Heart right ventricle (tissue), 16 donors: ENCODE measurements around the gene STX12. TPM values are rescaled to one million over a fixed set of nuclear protein-coding genes. Genes with fewer than 3 reads are reported as not detected.

ENCODE experiments used
- ATAC-seq, 8 donors: fragments of 200-7000 bp; cut with Tn5 transposase; one replicate each; pipeline ENCODE4 v1.9.1; 2020; ENCODE audit warnings: mild to moderate bottlenecking in 8 of 8, moderate library complexity in 8 of 8, moderate number of reproducible peaks in 1 of 8
- DNase-seq, 2 donors: peaks; one replicate each; pipeline ENCODE4 v3.0.0-alpha.2; 2020
- H3K27ac ChIP-seq, 10 donors: fragments of 200-600 bp; sonication (generic) in 2 of 10; one replicate each; pipeline versions ENCODE4 v1.5.0 to v1.8.0; 2020 to 2022; ENCODE audit warnings: mild to moderate bottlenecking in 3 of 10
- H3K27me3 ChIP-seq, 7 donors: fragments of 200-600 bp; one replicate each; pipeline ENCODE4 v1.8.0; 2021 to 2022; ENCODE audit warnings: mild to moderate bottlenecking in 2 of 7
- H3K36me3 ChIP-seq, 9 donors: fragments of 200-600 bp; sonication (generic) in 1 of 9; one replicate each; pipeline versions ENCODE4 v1.5.0 to v1.8.0; 2020 to 2022; ENCODE audit warnings: mild to moderate bottlenecking in 2 of 9
- H3K4me1 ChIP-seq, 9 donors: fragments of 200-600 bp; sonication (generic) in 1 of 9; one replicate each; pipeline versions ENCODE4 v1.5.0 to v1.8.0; 2020 to 2022; ENCODE audit warnings: mild to moderate bottlenecking in 4 of 9
- H3K4me3 ChIP-seq, 10 donors: fragments of 200-600 bp; sonication (generic) in 2 of 10; one replicate each; pipeline versions ENCODE4 v1.5.0 to v1.8.0; 2020 to 2022; ENCODE audit warnings: mild to moderate bottlenecking in 7 of 10, moderate library complexity in 2 of 10
- H3K9me3 ChIP-seq, 11 donors: fragments of 200-600 bp in 10 of 11; sonication (generic) in 2 of 11; one replicate each; pipeline versions ENCODE4 v1.5.0 to v1.8.0; 2013 to 2022; ENCODE audit warnings: mild to moderate bottlenecking in 2 of 11, control low read depth in 1 of 11, moderate library complexity in 1 of 11
- WGBS, 2 donors: extraction: QIAGEN DNeasy Blood & Tissue Kit; methylation state at CpG; one replicate each; pipeline ENCODE4 v1.1.7; 2013; ENCODE audit warnings: inconsistent platforms in 1 of 2; 5-methylcytosine and 5-hydroxymethylcytosine counted together
- intact Hi-C, 10 donors: fragments of 100-400 bp; cut with DNase I; formaldehyde crosslinking; loops; one replicate each; pipeline versions ENCODE4 v1.11.1 to v1.14.2; 2022
- polyA plus RNA-seq, 2 donors: library from polyadenylated mRNA; stranded (reverse); fragments of 200-250 nt; gene quantifications; one replicate each; pipeline ENCODE4 v1.2.3, GENCODE V29; 2013
- total RNA-seq, 10 donors: library from RNA; stranded (reverse); fragmentation: NEBNext Ultra II Directional in 3 of 10; extraction: Animal tissue kit (Norgen Biotek cat#: 25700) in 3 of 10; gene quantifications; one replicate each; pipeline versions ENCODE4 v1.2.1 to v1.2.4, GENCODE V29; 2021 to 2023
- TF ChIP-seq, protein P1 (sequence below), 9 donors: fragments of 200-600 bp; sonication (generic) in 2 of 9; IDR thresholded peaks; one replicate each; pipeline versions ENCODE4 v1.5.0 to v1.8.0; 2021 to 2022; ENCODE audit warnings: antibody characterized with exemption in 9 of 9, mild to moderate bottlenecking in 5 of 9, moderate library complexity in 1 of 9
- donor health status: Arrhythmogenic right ventricular cardiomyopathy.
- donor health status: ischemic (EF 13 %, LVEDD 7.1; RV severe dilation, severe dysfunction).
- donor health status: healthy with polysubstance abuse.
- donor health status: DM: no; HTN: yes; CAD: no.
- donor health status: DM: no; HTN: no; CAD: no.
- donor health status: ischemic (EF 25% LVEDD 6.9; RV normal size, moderate dysfunction).
- donor health status: ischemic (EF 25% LVEDD 5.7; RV mildly dilated, moderate dysfunction).
- donor health status: healthy.
- donor health status: DM: yes; HTN: yes; CAD: no.
- donor health status: Ischemic cardiomyopathy.
- donor health status: ischemic (EF 35%, LVEDD 5.7; RV mildly dilated, moderate dysfunction).
- donor health status: nonischemic (EF 11% LVEDD 7.7; RV severe dilation, severe dysfunction).
- donor health status: DM: yes; HTN: yes; CAD: no.
- donor health status: PGD.
- donor health status: ischemic (EF 29% LVEDD 5.4; RV normal size, mild dysfunction).
- donor health status: nonischemic (EF 23%, LVEDD 6.1; RV moderate dilation, normal function).

The STX12 gene
- total and polyA plus RNA-seq, 12 donors = 15.1 to 45.7 (median 21.2) TPM

DNA sequence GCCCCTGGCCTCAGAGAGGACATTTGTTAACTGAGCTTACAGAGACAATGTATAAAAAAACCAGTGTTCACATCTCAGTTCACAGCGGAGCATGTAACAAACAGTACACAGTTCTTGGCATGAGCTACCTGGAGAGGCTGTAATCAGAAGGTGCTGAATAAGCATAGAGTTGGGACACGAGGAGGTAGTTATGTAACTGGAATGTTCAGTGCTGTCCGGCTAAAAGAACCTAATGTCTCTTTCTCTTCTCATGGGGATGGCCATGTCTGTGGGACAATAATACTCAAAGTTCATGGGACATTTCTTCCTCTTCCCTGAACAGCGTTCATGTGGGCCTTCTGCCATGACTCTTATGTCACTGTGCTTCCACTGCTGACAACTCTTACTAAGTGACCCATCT, 17.2 kb upstream of the STX12 start:
- Histone ChIP-seq H3K27me3 (no peaks in the 10 kb centered on the region), H3K27ac (no peak overlapping the region), H3K9me3 (no peaks in the 10 kb centered on the region), H3K4me3 (no peak overlapping the region), H3K36me3 (peaks cover 0 to 99% (median 30%) of the 10 kb centered on the region in 9 donors), H3K4me1 (peaks cover 0 to 7% (median 0%) of the 10 kb centered on the region in 9 donors)
- DNase-seq = no peak
- WGBS, 2 donors = 61 to 69% methylated on average over 4 of the region's 4 CpGs
- TF ChIP-seq, protein P1, sequence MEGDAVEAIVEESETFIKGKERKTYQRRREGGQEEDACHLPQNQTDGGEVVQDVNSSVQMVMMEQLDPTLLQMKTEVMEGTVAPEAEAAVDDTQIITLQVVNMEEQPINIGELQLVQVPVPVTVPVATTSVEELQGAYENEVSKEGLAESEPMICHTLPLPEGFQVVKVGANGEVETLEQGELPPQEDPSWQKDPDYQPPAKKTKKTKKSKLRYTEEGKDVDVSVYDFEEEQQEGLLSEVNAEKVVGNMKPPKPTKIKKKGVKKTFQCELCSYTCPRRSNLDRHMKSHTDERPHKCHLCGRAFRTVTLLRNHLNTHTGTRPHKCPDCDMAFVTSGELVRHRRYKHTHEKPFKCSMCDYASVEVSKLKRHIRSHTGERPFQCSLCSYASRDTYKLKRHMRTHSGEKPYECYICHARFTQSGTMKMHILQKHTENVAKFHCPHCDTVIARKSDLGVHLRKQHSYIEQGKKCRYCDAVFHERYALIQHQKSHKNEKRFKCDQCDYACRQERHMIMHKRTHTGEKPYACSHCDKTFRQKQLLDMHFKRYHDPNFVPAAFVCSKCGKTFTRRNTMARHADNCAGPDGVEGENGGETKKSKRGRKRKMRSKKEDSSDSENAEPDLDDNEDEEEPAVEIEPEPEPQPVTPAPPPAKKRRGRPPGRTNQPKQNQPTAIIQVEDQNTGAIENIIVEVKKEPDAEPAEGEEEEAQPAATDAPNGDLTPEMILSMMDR (IDR thresholded peaks at IDR 0.05) = no peak
- intact Hi-C loops = no loop called here
- peak in 3 of 8 donors; percentile 24 to 83 (median 57) for ATAC-seq

DNA sequence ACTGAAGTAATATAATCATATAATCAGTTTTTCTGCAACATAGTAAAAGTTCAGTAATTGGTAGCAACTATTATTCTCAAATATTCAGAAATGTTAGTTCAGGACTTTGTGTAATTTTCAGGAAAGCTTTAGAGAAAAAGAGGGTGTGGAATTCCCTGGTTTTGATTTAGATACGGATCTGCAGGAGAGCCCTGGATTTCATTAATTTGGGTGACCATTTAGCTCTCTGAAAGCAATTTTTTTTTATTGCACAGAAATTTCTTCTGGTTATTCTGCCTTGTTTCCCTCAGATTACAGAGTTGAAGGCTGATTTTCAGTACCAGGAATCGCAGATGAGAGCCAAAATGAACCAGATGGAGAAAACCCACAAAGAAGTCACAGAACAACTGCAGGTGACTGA, 13.8 kb upstream of the STX12 start:
- Histone ChIP-seq H3K36me3 (peaks cover 0 to 88% (median 20%) of the 10 kb centered on the region in 9 donors), H3K27me3 (no peaks in the 10 kb centered on the region), H3K9me3 (no peaks in the 10 kb centered on the region), H3K4me3 (no peak overlapping the region), H3K27ac (no peak overlapping the region), H3K4me1 (peaks cover 0 to 7% (median 0%) of the 10 kb centered on the region in 9 donors)
- TF ChIP-seq, protein P1 (IDR thresholded peaks at IDR 0.05) = no peak
- DNase-seq (no peak), ATAC-seq (no peak)
- intact Hi-C loops = no loop called here
- WGBS, 2 donors = 95 to 96% methylated on average over 2 of the region's 2 CpGs

DNA sequence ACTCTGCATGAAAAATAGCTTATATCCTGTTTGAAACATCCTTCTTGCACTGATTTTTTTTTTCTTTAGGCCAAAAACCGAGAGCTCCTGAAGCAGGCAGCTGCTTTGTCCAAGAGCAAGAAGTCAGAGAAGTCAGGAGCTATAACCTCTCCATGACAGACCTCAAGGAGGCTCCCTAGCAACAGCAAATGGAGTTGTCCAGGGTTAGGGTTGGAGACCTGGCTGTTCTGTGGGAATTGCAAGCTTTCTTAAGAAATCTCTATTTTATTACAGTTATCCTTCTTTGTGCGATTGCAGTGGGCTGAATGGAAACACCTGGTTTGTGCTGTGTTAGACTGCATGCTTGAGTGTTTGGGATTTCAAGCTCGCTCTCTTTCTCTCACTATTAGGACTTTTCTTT, 12.6 kb upstream of the STX12 start:
- no peak for ATAC-seq
- intact Hi-C loops = loop anchor here in 1 of 10 donors (5.0 kb wide), 1 partner anchor 37 kb away; no protein-coding TSS in a partner anchor
- peaks cover 0 to 6% (median 0%) of the 10 kb centered on the region in 9 donors for H3K4me1 ChIP-seq
- no peaks in the 10 kb centered on the region for H3K27me3 ChIP-seq
- TF ChIP-seq, protein P1 (IDR thresholded peaks at IDR 0.05) = peak in 4 of 9 donors; percentile 16 to 22 (median 21)
- no peak for DNase-seq
- H3K36me3 ChIP-seq = peaks cover 0 to 76% (median 14%) of the 10 kb centered on the region in 9 donors
- H3K27ac ChIP-seq = no peak overlapping the region
- 67 to 70% methylated on average over 3 of the region's 3 CpGs for WGBS, 2 donors
- H3K4me3 ChIP-seq = no peak overlapping the region
- H3K9me3 ChIP-seq = no peaks in the 10 kb centered on the region

DNA sequence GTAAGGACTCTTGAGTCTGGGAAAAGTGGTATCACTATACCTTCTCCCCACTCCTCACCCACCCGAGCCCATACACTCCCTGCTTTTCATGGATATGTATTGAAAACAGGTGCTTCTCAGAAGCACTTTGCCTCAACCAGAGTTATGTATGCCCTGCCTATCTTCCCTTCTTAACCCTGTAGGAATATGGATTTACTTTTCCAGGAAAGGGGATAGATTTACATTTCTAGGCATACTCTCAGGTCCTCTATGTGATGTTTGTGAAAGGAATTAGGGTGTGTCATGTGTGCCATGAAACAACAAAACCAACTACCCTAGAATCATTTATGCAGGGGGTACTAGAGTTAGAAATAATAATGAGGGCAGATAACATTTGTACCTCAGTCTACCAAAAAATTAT, 11.0 kb upstream of the STX12 start:
- Histone ChIP-seq H3K4me3 (no peak overlapping the region), H3K4me1 (no peaks in the 10 kb centered on the region), H3K27ac (no peak overlapping the region), H3K27me3 (no peaks in the 10 kb centered on the region), H3K9me3 (no peaks in the 10 kb centered on the region), H3K36me3 (peaks cover 0 to 60% (median 4%) of the 10 kb centered on the region in 9 donors)
- 97 to 100% methylated on average over 1 of the region's 1 CpG for WGBS, 2 donors
- no peak for ATAC-seq
- no peak for DNase-seq
- intact Hi-C loops = loop anchor here in 1 of 10 donors (5.0 kb wide), 1 partner anchor 35 kb away; no protein-coding TSS in a partner anchor
- TF ChIP-seq, protein P1 (IDR thresholded peaks at IDR 0.05) = no peak
